PC-9 (cell line): ENCODE data around the gene EXD3. TPM values are rescaled to one million over a fixed set of nuclear protein-coding genes. Genes with fewer than 3 reads are reported as not detected.
"Not testable (repeated sequence)": the region's sequence is repeated elsewhere in the genome, so short reads cannot be mapped to it uniquely, and the experiment has no call there.

Experiments
- BruUV-seq: library from RNA; stranded (reverse); fragments of 400-500 nt; replicated peaks from 2 replicates; lab custom pipeline; 2021; lab: Mats Ljungman, UMichigan
- CTCF ChIA-PET: fragments of 300-600 bp; sonication (Branson Sonifier 250); formaldehyde crosslinking; loops from one replicate; lab custom pipeline; 2022; ENCODE audit warnings: antibody characterized with exemption; lab: Charles Lee
- POLR2A ChIA-PET: fragments of 300-600 bp; sonication (Branson Sonifier 250); formaldehyde crosslinking; loops from one replicate; lab custom pipeline; 2022; ENCODE audit warnings: antibody characterized with exemption; ENCODE audit not compliant: unreplicated experiment; lab: Charles Lee
- DNase-seq, 2 experiments: peaks; one replicate each; pipeline versions ENCODE4 v3.0.0 to v3.0.0-alpha.2; 2015 to 2022; ENCODE audit warnings: mixed read lengths in 1 of 2
- H2AFZ ChIP-seq: fragments of 200-600 bp; sonication (generic); 2 replicates; pipeline ENCODE4 v1.8.1; 2017; ENCODE audit warnings: antibody characterized with exemption
- H3F3A ChIP-seq: fragments of 200-600 bp; sonication (generic); 2 replicates; pipeline ENCODE4 v1.8.1; 2017; ENCODE audit warnings: antibody characterized with exemption, mild to moderate bottlenecking, low read depth; ENCODE audit not compliant: insufficient read depth
- H3K27ac ChIP-seq: fragments of 200-600 bp; sonication (generic); 2 replicates; pipeline ENCODE4 v1.6.1; 2016; ENCODE audit warnings: mixed run types
- H3K27me3 ChIP-seq: fragments of 200-600 bp; sonication (generic); 2 replicates; pipeline ENCODE4 v1.6.1; 2016; ENCODE audit warnings: low read depth, mixed run types; ENCODE audit not compliant: insufficient read depth
- H3K36me3 ChIP-seq: fragments of 200-600 bp; sonication (generic); 2 replicates; pipeline ENCODE4 v1.6.1; 2016; ENCODE audit warnings: low read depth, mixed run types
- H3K4me1 ChIP-seq: fragments of 200-600 bp; sonication (generic); replicated peaks from 2 replicates; pipeline ENCODE4 v1.6.1; 2016; ENCODE audit warnings: mixed run types; ENCODE audit not compliant: insufficient read depth
- H3K4me2 ChIP-seq: fragments of 200-600 bp; sonication (generic); 2 replicates; pipeline ENCODE4 v1.6.1; 2017; ENCODE audit warnings: mixed run types
- H3K4me3 ChIP-seq: fragments of 200-600 bp; sonication (generic); 2 replicates; pipeline ENCODE4 v1.6.1; 2016; ENCODE audit warnings: mixed run types
- H3K79me2 ChIP-seq: fragments of 200-600 bp; sonication (generic); 2 replicates; pipeline ENCODE4 v1.6.1; 2017; ENCODE audit warnings: low read depth, mixed run types
- H3K9me2 ChIP-seq: fragments of 200-600 bp; sonication (generic); 2 replicates; pipeline ENCODE4 v1.8.1; 2017; ENCODE audit warnings: mild to moderate bottlenecking; ENCODE audit not compliant: insufficient read depth
- H3K9me3 ChIP-seq: fragments of 200-600 bp; sonication (generic); 2 replicates; pipeline ENCODE4 v1.8.1; 2016; ENCODE audit warnings: low read depth; ENCODE audit not compliant: insufficient read depth
- H4K20me1 ChIP-seq: fragments of 200-600 bp; sonication (generic); 2 replicates; pipeline ENCODE4 v1.8.1; 2017; ENCODE audit not compliant: insufficient read depth
- EZH2 ChIP-seq: fragments of 200-600 bp; sonication (generic); IDR thresholded peaks from 2 replicates; pipeline ENCODE4 v1.8.0; 2017; ENCODE audit warnings: antibody characterized with exemption, low read depth
- intact Hi-C: fragments of 100-400 bp; cut with micrococcal nuclease; formaldehyde crosslinking; loops from one replicate; pipeline ENCODE4 v1.10.0; 2022; ENCODE audit not compliant: unreplicated experiment
- total RNA-seq: library from RNA; stranded (reverse); gene quantifications from 2 replicates; pipeline ENCODE4 v1.2.3, GENCODE V29; 2021
- TF ChIP-seq, protein P1 (sequence below): fragments of 200-600 bp; sonication (generic); conservative IDR thresholded peaks from 2 replicates; pipeline ENCODE4 v1.6.1; 2017; ENCODE audit warnings: mixed run types, antibody characterized with exemption, mild to moderate bottlenecking, moderate library complexity

EXD3 gene
- total RNA-seq, 1 experiment from 2014 or later = 23.7 TPM

DNA sequence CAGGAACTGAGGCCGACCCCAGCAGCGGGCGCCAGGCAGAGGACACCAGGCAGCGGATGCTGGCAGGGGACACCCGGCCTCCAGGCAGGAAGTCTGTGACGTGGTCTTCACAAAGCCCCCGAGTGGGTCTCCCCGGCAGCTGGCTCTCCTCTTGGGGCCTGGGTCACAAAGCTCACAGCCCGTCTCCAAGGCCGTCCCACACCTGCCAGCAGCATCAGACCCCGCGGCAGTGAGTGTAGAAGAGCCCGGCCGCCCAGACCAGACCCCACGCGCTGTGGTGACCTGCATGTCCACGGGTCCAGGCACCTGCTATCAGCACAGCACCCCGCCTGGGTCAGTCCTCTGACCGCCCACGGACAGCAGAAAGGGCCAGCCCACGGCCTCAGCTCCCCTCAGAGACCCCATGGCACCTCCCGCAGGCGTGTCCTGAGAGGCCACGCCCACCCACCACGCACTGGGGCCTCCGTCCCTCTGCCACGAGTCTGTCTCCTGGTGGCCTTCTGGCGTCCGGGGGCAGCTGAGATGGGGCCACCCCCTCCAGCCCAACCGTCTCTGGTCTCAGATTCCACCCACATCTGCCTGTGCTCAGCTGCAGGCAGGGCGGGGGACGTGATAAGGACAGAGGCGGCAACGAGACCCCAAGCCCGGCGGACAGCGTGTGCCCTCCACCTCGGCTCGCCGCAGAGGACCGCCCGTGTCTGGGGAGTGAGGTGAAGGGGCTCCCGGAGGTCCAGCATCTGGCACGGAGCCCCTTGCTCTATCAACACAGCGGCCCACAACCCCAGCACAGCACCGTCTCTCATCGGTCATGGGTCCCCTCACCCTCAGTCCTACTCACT, 34.2 kb downstream of the EXD3 start:
- TF ChIP-seq, protein P1, sequence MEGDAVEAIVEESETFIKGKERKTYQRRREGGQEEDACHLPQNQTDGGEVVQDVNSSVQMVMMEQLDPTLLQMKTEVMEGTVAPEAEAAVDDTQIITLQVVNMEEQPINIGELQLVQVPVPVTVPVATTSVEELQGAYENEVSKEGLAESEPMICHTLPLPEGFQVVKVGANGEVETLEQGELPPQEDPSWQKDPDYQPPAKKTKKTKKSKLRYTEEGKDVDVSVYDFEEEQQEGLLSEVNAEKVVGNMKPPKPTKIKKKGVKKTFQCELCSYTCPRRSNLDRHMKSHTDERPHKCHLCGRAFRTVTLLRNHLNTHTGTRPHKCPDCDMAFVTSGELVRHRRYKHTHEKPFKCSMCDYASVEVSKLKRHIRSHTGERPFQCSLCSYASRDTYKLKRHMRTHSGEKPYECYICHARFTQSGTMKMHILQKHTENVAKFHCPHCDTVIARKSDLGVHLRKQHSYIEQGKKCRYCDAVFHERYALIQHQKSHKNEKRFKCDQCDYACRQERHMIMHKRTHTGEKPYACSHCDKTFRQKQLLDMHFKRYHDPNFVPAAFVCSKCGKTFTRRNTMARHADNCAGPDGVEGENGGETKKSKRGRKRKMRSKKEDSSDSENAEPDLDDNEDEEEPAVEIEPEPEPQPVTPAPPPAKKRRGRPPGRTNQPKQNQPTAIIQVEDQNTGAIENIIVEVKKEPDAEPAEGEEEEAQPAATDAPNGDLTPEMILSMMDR = no peak
- TF ChIP-seq EZH2 = no peak
- Histone ChIP-seq H4K20me1 (no peaks in the 10 kb centered on the region; the same call in 1 of the 2 replicates), H3K27ac (no peak overlapping the region), H3K36me3 (no peaks in the 10 kb centered on the region), H3K27me3 (no peaks in the 10 kb centered on the region), H3F3A (0 out of 2 replicates have a peak, but pooled peaks cover 4% of the 10 kb centered on the region), H3K9me3 (no peaks in the 10 kb centered on the region), H3K9me2 (no peaks in the 10 kb centered on the region), H3K4me3 (no peak overlapping the region), H3K79me2 (no peaks in the 10 kb centered on the region), H3K4me1 (no peaks in the 10 kb centered on the region), H2AFZ (no peak overlapping the region), H3K4me2 (no peak overlapping the region)
- intact Hi-C loops = no loop called here
- no TSS peak for BruUV-seq
- POLR2A ChIA-PET = no interaction called here
- DNase-seq = no peak
- CTCF ChIA-PET = no interaction called here

DNA sequence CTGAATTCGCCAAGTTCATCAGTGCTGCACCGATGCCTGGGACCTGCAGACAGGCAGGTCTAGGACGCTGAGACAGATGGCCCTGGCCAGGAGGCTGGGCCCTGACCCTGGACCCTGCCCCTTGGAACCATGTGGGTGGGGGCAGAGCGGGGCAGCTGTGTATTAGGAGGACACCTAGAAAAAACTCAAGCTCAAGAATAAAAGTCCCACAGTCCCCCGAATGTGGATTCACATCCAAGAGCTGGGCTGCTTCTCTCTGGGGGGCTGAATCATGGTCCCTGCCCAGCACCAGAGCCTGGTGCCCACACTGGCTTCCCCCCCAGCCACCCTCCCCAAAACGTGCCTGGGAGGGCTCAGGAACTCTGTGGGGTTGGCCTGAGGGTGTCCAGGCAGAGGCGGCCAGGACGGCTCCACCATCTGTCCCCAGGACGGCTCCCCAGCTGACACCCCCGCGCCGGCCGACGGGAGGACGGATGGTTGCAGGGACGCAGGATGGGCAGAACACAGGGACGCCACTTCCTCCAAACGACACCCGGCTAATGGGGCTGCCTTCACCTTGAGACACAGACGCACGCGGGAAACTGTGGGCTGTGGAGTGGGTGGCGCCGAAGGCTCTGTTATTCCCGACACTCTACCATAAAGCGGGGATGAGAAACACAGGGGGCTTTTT, 34.9 kb downstream of the EXD3 start:
- Histone ChIP-seq H3K27me3 (no peaks in the 10 kb centered on the region), H2AFZ (no peak overlapping the region), H3K9me2 (no peaks in the 10 kb centered on the region), H4K20me1 (no peaks in the 10 kb centered on the region; the same call in 1 of the 2 replicates), H3K27ac (no peak overlapping the region), H3F3A (0 out of 2 replicates have a peak, but pooled peaks cover 4% of the 10 kb centered on the region), H3K36me3 (no peaks in the 10 kb centered on the region), H3K4me2 (no peak overlapping the region), H3K4me1 (no peaks in the 10 kb centered on the region), H3K9me3 (no peaks in the 10 kb centered on the region), H3K4me3 (no peak overlapping the region), H3K79me2 (no peaks in the 10 kb centered on the region)
- TF ChIP-seq EZH2 = no peak
- TF ChIP-seq, protein P1 = no peak
- ChIA-PET POLR2A (interaction anchor here (0.6 kb wide), 1 partner anchor 641 kb away, joined by 5 read pairs; no protein-coding TSS in a partner anchor), CTCF (no interaction called here)
- DNase-seq = no peak
- BruUV-seq = no TSS peak
- intact Hi-C loops = no loop called here

DNA sequence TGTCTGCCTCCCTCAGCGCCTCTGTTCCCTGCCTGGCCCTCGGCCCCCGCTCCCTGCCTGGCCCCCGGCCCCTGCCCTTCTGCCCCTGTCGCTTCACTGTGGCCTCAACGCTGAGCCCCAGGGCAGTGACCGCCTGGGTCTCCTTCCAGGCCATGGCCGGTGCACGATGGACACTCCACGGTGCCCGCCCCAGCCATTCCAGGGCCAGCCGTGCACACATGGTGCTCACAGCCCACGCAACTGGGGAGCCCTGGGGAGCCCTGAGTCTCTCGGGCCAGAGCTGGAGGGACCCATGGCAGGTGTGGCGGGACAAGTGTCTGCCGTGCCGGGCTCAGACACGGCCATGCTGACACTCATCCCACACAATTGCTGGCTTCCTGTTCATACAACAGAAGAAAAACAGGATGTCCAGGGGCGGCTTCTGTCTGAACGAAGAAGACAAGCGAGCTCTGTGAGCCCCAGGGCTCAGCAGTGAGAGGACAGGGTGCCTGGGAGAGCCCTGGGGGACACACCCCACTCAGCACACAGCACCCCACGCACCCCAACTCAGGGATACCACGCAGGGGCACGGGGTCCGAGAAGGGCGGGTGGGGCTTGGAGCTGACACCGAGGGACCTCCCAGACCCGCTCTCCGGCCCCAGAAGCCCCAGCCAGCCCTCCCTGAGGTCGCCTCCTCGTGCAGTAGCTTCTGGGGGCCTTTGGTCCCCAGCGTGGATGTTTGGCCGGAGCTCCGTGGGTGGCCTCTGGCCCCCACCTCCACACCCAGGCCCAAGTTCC, 35.7 kb downstream of the EXD3 start:
- TF ChIP-seq EZH2 = no peak
- TF ChIP-seq, protein P1 = no peak
- no peaks in the 10 kb centered on the region for H3K79me2 ChIP-seq

DNA sequence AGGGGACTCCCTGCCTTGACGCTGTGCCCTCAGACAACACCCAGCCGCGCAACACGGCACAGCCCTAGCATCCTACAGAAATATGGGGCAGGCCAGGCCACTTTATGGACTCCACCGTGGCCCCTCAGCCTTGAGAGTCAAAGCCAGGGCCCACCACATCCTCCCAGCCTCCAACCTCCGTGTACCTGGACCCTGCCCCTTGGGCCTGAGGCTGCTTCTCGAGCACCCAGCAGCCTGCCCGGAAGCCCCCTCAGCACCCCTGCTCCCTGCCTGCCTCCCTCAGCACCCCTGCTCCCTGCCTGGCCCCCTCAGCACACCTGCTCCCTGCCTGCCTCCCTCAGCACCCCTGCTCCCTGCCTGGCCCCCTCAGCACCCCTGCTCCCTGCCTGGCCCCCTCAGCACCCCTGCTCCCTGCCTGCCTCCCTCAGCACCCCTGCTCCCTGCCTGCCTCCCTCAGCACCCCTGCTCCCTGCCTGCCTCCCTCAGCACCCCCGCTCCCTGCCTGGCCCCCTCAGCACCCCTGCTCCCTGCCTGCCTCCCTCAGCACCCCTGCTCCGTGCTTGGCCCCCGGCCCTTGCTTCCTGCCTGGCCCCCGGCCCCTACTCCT, 36.4 kb downstream of the EXD3 start:
- BruUV-seq, H3F3A ChIP-seq, H3K9me3 ChIP-seq, H3K27ac ChIP-seq, H3K36me3 ChIP-seq, H3K79me2 ChIP-seq, H3K9me2 ChIP-seq, CTCF ChIA-PET, H2AFZ ChIP-seq, H3K27me3 ChIP-seq, H3K4me2 ChIP-seq, POLR2A ChIA-PET, H3K4me3 ChIP-seq, DNase-seq, intact Hi-C loops, H4K20me1 ChIP-seq, H3K4me1 ChIP-seq: not testable (repeated sequence)

More for the DNA sequence above, 35.7 kb downstream of the EXD3 start:
- Histone ChIP-seq H3K4me3 (no peak overlapping the region), H3K9me2 (no peaks in the 10 kb centered on the region), H3F3A (0 out of 2 replicates have a peak, but pooled peaks cover 4% of the 10 kb centered on the region), H3K27ac (no peak overlapping the region), H3K9me3 (no peaks in the 10 kb centered on the region), H3K27me3 (no peaks in the 10 kb centered on the region), H3K4me1 (no peaks in the 10 kb centered on the region), H3K4me2 (no peak overlapping the region), H3K36me3 (no peaks in the 10 kb centered on the region), H2AFZ (no peak overlapping the region), H4K20me1 (no peaks in the 10 kb centered on the region; the same call in 1 of the 2 replicates)
- POLR2A ChIA-PET = interaction anchor here (0.6 kb wide), 1 partner anchor 642 kb away, joined by 5 read pairs; no protein-coding TSS in a partner anchor
- DNase-seq = no peak
- intact Hi-C loops = no loop called here
- CTCF ChIA-PET = no interaction called here
- no TSS peak for BruUV-seq
